OCI-LY7 (cell line): ENCODE data around the gene GPRC6A. TPM values are rescaled to one million over a fixed set of nuclear protein-coding genes. Genes with fewer than 3 reads are reported as not detected.

ENCODE experiments used
- BruUV-seq: library from RNA; stranded (reverse); fragments of 400-500 nt; replicated peaks from 2 replicates; lab custom pipeline; 2021; lab: Mats Ljungman, UMichigan
- CTCF ChIA-PET: fragments of 300-600 bp; sonication (Branson Sonifier 250); formaldehyde crosslinking; loops from one replicate; lab custom pipeline; 2022; ENCODE audit warnings: antibody characterized with exemption; ENCODE audit not compliant: unreplicated experiment; lab: Charles Lee
- POLR2A ChIA-PET: fragments of 300-600 bp; sonication (Branson Sonifier 250); formaldehyde crosslinking; loops from one replicate; lab custom pipeline; 2022; ENCODE audit warnings: antibody characterized with exemption; lab: Charles Lee
- DNase-seq: peaks from one replicate; pipeline ENCODE4 v3.0.0-alpha.2; 2015; ENCODE audit warnings: low spot score
- H2AFZ ChIP-seq: fragments of 200-600 bp; sonication (generic), shearing (Covaris generic); 2 replicates; pipeline ENCODE4 v1.6.1; 2014; ENCODE audit warnings: mild to moderate bottlenecking, antibody characterized with exemption, low read length, moderate library complexity
- H3K27ac ChIP-seq: fragments of 200-600 bp; sonication (generic); 2 replicates; pipeline ENCODE4 v1.5.1; 2014; ENCODE audit warnings: mixed run types, low read depth, mild to moderate bottlenecking, moderate library complexity, low read length, inconsistent platforms; ENCODE audit not compliant: poor library complexity, severe bottlenecking
- H3K36me3 ChIP-seq: fragments of 200-600 bp; sonication (generic); 2 replicates; pipeline ENCODE4 v1.6.1; 2014; ENCODE audit warnings: mild to moderate bottlenecking, antibody characterized with exemption, low read length, moderate library complexity, mixed read lengths; ENCODE audit not compliant: insufficient read depth
- H3K4me1 ChIP-seq: fragments of 200-600 bp; sonication (generic); 2 replicates; pipeline ENCODE4 v1.5.1; 2014; ENCODE audit warnings: mild to moderate bottlenecking, low read length; ENCODE audit not compliant: insufficient read depth, poor library complexity, severe bottlenecking
- H3K4me2 ChIP-seq: fragments of 200-600 bp; sonication (generic); 2 replicates; pipeline ENCODE4 v1.6.1; 2014; ENCODE audit warnings: mild to moderate bottlenecking, low read length
- H3K4me3 ChIP-seq: fragments of 200-600 bp; sonication (generic); 2 replicates; pipeline ENCODE4 v1.5.1; 2014; ENCODE audit warnings: mild to moderate bottlenecking, low read depth, low read length; ENCODE audit not compliant: poor library complexity, severe bottlenecking
- H3K79me2 ChIP-seq: fragments of 200-600 bp; sonication (generic); 2 replicates; pipeline ENCODE4 v1.6.1; 2016; ENCODE audit warnings: low read depth, mild to moderate bottlenecking, low read length, moderate library complexity, mixed read lengths; ENCODE audit not compliant: insufficient read depth
- H3K9me2 ChIP-seq: fragments of 200-600 bp; sonication (generic); 2 replicates; pipeline ENCODE4 v1.6.1; 2016; ENCODE audit warnings: mild to moderate bottlenecking, low read length, mixed read lengths; ENCODE audit not compliant: insufficient read depth
- H3K9me3 ChIP-seq: fragments of 200-600 bp; sonication (generic); 2 replicates; pipeline ENCODE4 v1.6.1; 2014; ENCODE audit warnings: mild to moderate bottlenecking, mixed run types, low read length, mixed read lengths
- H4K20me1 ChIP-seq: fragments of 200-600 bp; sonication (generic); 2 replicates; pipeline ENCODE4 v1.6.1; 2014; ENCODE audit warnings: mild to moderate bottlenecking, antibody characterized with exemption, low read length, moderate library complexity, mixed read lengths; ENCODE audit not compliant: insufficient read depth
- CTCF ChIP-seq: fragments of 200-600 bp; sonication (generic); conservative IDR thresholded peaks from 2 replicates; pipeline ENCODE4 v1.5.1; 2014; ENCODE audit warnings: mild to moderate bottlenecking, antibody characterized with exemption, low read length, moderate library complexity, mixed read lengths
- EZH2phosphoT487 ChIP-seq: fragments of 200-600 bp; sonication (generic); IDR thresholded peaks from 2 replicates; pipeline ENCODE4 v1.6.1; 2018; ENCODE audit warnings: low read depth, borderline replicate concordance, mild to moderate bottlenecking, mixed run types, antibody characterized with exemption, low read length, moderate library complexity, mixed read lengths
- intact Hi-C: fragments of 100-400 bp; cut with micrococcal nuclease; formaldehyde crosslinking; loops from one replicate; pipeline ENCODE4 v1.10.0; 2022; ENCODE audit not compliant: unreplicated experiment
- total RNA-seq, 2 experiments: library from RNA; depleted of rRNA in 1 of 2; stranded (reverse); fragments of >200 nt in 1 of 2; shearing (Covaris generic) in 1 of 2; gene quantifications; 2 replicates each; pipeline ENCODE4 v1.2.3, GENCODE V29; 2014 to 2022

Gene GPRC6A
- total RNA-seq, 2 experiments from 2014 or later = not detected

DNA sequence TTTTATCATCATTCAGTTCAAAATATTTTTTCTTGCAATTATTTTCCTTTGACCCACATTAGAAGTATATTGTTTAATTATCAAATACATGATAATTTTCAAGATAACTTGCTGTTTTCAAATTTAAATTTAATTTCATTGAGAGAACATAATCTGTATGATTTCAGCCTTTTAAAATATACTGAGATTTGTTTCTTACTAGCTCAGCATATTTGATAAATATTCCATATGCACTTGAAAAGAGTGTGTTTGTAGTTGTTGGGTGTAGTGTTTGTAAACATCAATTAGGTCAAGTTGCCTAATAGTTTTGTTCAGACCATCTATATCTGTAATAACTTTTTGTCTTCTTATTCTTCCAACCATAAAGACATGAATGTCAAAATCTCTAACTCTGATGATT is 29.2 kb upstream of the GPRC6A start:
- H4K20me1 ChIP-seq = no peaks in the 10 kb centered on the region
- TF ChIP-seq CTCF (no peak), EZH2phosphoT487 (no peak)
- CTCF ChIA-PET = no interaction called here
- H3K4me3 ChIP-seq = no peak overlapping the region
- H3K4me2 ChIP-seq = no peak overlapping the region
- no peaks in the 10 kb centered on the region for H3K36me3 ChIP-seq
- no TSS peak for BruUV-seq
- H3K79me2 ChIP-seq = no peaks in the 10 kb centered on the region
- no peak overlapping the region for H3K27ac ChIP-seq
- intact Hi-C loops = no loop called here
- peaks cover 25% of the 10 kb centered on the region for H3K9me3 ChIP-seq
- no peaks in the 10 kb centered on the region for H3K9me2 ChIP-seq
- no peak for DNase-seq
- H2AFZ ChIP-seq = no peak overlapping the region
- POLR2A ChIA-PET = no interaction called here
- no peaks in the 10 kb centered on the region for H3K4me1 ChIP-seq

GRCh38 chr6:116847227-116847626 is 18.3 kb upstream of the GPRC6A start:
- Histone ChIP-seq H2AFZ (no peak overlapping the region), H3K9me3 (no peaks in the 10 kb centered on the region), H4K20me1 (no peaks in the 10 kb centered on the region), H3K4me1 (no peaks in the 10 kb centered on the region), H3K4me2 (no peak overlapping the region), H3K36me3 (no peaks in the 10 kb centered on the region), H3K27ac (no peak overlapping the region), H3K79me2 (no peaks in the 10 kb centered on the region), H3K4me3 (no peak overlapping the region), H3K9me2 (no peaks in the 10 kb centered on the region)
- intact Hi-C loops = no loop called here
- ChIA-PET CTCF (no interaction called here), POLR2A (interaction anchor here (0.7 kb wide), 1 partner anchor 210 kb away, joined by 3 read pairs; no protein-coding TSS in a partner anchor)
- no TSS peak for BruUV-seq
- peak; percentile 53 for TF ChIP-seq CTCF
- no peak for TF ChIP-seq EZH2phosphoT487
- peak; percentile 30 for DNase-seq

DNA sequence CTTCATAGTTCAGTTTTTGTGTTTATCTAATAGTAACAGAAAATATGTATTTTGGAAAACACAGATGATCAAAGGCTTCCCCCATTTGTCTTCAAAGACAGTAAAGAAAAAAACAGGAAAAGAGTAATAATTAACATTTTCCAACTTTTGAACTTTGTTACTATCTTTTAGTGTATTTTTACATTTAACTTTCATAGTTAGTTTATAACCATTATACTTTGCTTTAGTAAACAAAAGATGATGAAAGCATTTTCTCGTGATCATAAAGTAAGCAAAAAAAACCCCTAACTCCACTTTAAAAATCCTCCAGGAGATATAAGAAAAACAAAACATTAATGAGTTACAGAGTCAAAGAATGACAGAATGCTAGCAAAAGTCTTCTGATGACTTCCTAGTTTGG is 13.6 kb upstream of the GPRC6A start:
- Histone ChIP-seq H3K79me2 (no peaks in the 10 kb centered on the region), H3K27ac (no peak overlapping the region), H4K20me1 (no peaks in the 10 kb centered on the region), H3K4me1 (no peaks in the 10 kb centered on the region), H3K9me3 (no peaks in the 10 kb centered on the region), H2AFZ (no peak overlapping the region), H3K36me3 (no peaks in the 10 kb centered on the region), H3K9me2 (no peaks in the 10 kb centered on the region), H3K4me2 (no peak overlapping the region), H3K4me3 (no peak overlapping the region)
- ChIA-PET CTCF (no interaction called here), POLR2A (interaction anchor here (0.6 kb wide), 1 partner anchor 224 kb away, joined by 4 read pairs; no protein-coding TSS in a partner anchor)
- no peak for DNase-seq
- intact Hi-C loops = no loop called here
- no TSS peak for BruUV-seq
- no peak for TF ChIP-seq EZH2phosphoT487
